ENCODE data around the gene KLHL29.

Gene KLHL29

GRCh38 chr2:23578964-23579671 is 194.1 kb downstream of the KLHL29 start:
- no peak for DNase-seq

- DNase-seq = no peak
These were observed 194.7 kb downstream of the KLHL29 start for GRCh38 chr2:23579674-23580073.

- no peak for DNase-seq
These were observed 198.5 kb downstream of the KLHL29 start for GRCh38 chr2:23583467-23583866.

GRCh38 chr2:23584054-23584745 is 199.2 kb downstream of the KLHL29 start:
- no peak for DNase-seq

- no peak for DNase-seq
These were observed 200.5 kb downstream of the KLHL29 start for GRCh38 chr2:23585273-23586170.

- no peak for DNase-seq
These were observed 201.8 kb downstream of the KLHL29 start for GRCh38 chr2:23586741-23587306.

GRCh38 chr2:23587341-23587880 is 202.4 kb downstream of the KLHL29 start:
- no peak for DNase-seq

GRCh38 chr2:23588106-23588505 is 203.1 kb downstream of the KLHL29 start:
- DNase-seq = no peak

- peak; percentile 41 for DNase-seq
These were observed 203.7 kb downstream of the KLHL29 start for GRCh38 chr2:23588508-23589201.

GRCh38 chr2:23589220-23589647 is 204.3 kb downstream of the KLHL29 start:
- DNase-seq = no peak

- no peak for DNase-seq
These were observed 204.8 kb downstream of the KLHL29 start for GRCh38 chr2:23589739-23590138.

GRCh38 chr2:23590241-23590869 is 205.4 kb downstream of the KLHL29 start:
- DNase-seq = no peak

GRCh38 chr2:23591111-23591510 is 206.1 kb downstream of the KLHL29 start:
- DNase-seq = no peak

- no peak for DNase-seq
These were observed 207.2 kb downstream of the KLHL29 start for GRCh38 chr2:23592061-23592685.

GRCh38 chr2:23592898-23593751 is 208.1 kb downstream of the KLHL29 start:
- peak; percentile 61 for DNase-seq

GRCh38 chr2:23593752-23594459 is 208.9 kb downstream of the KLHL29 start:
- peak; percentile 51 for DNase-seq

- no peak for DNase-seq
These were observed 209.5 kb downstream of the KLHL29 start for GRCh38 chr2:23594460-23594825.

- DNase-seq = no peak
These were observed 210.0 kb downstream of the KLHL29 start for GRCh38 chr2:23595021-23595420.

GRCh38 chr2:23595601-23596251 is 210.7 kb downstream of the KLHL29 start:
- peak; percentile 86 for DNase-seq
